ENCODE results near the gene PHF11. TPM values are rescaled to one million over a fixed set of nuclear protein-coding genes. Genes with fewer than 3 reads are reported as not detected.

The PHF11 gene
- 6.1 and 9.3 TPM in 2 replicates for total RNA-seq (2021; fragmentation: NEBNext Ultra II Directional; extraction: Animal tissue kit (Norgen Biotek cat#: 25700))
- 5.6 and 8.1 TPM in 2 replicates for polyA plus RNA-seq (2011; rRNA removed)
- polyA plus RNA-seq (2011; cell fraction: cytosol; rRNA removed) = 6.8 TPM
- polyA plus RNA-seq (2011; cell fraction: nucleus; rRNA removed) = 6.2 TPM
- polyA plus RNA-seq (2012, experiment 1 of 2) = 6.5 to 12.6 TPM (median 9.7 TPM) in 4 replicates
- 2.4 TPM for polyA plus RNA-seq (2012, experiment 2 of 2)
- polyA plus RNA-seq (2013, experiment 1 of 2) = 9.0 TPM
- polyA plus RNA-seq (2013, experiment 2 of 2) = 8.2 TPM
- 5.3 and 6.7 TPM in 2 replicates for polyA minus RNA-seq (2011; rRNA and poly(A)+ RNA removed)
- 3.8 TPM for polyA minus RNA-seq (2011; cell fraction: cytosol; rRNA and poly(A)+ RNA removed)
- 9.2 TPM for polyA minus RNA-seq (2011; cell fraction: nucleus; rRNA and poly(A)+ RNA removed)
- long read RNA-seq, experiment 1, partial matches to known transcripts = 1 of 4 reads
- long read RNA-seq, experiment 1, other reads (novel, unspliced or antisense) = 1 of 4 reads
- long read RNA-seq, experiment 2, partial matches to known transcripts = 0 of 1 reads
- long read RNA-seq, experiment 2, other reads (novel, unspliced or antisense) = 1 of 1 reads

DNA sequence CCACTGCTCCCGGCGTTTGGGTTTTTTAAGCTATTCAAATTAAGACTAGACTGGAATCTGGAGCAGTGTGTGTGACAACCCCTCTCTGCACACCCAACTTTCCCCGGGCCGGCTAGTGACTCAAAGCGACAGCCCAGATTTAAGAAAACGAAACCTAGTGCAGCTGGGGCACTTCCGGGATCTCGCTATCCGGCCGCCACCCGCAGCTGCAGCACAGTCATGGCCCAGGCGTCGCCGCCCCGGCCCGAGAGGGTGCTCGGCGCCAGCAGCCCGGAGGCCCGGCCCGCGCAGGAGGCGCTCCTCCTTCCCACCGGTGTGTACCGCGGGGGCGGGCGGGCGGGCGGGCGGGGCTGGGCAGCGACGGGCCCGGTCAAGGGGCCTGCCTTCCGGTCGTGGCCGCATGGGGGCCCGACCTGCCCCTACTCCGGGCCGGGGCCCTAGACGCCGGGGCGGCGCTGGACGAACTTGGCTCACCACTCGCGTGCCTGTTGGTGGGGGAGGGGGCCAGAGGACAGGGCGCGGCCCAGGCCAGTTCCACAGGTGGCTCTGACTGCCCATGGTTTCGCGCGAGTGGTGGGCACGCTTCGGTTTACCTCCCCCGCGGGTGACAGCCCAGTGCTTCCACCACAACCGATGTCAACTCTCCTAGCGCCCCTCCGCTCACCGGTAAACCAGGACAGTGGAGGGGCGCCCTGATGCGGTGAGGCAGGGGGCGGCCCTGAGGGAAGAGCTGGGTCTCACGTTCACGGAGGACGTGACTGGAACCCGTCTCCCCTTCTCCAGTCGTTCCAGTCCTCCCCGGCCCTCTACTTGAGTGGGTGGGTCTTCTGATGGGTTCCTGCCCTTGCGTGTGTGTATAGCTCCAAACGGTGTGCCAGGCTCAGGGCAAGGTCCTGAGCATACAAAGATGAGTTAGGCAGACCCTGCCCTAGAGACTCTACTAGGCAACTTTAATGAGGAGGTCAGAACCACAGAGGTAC lies at the start of gene PHF11:
PHF11 (plus strand) TSS at position 171 of the 980 bp plus-strand sequence; CDS start at position 220, 49 bp downstream.
- Histone ChIP-seq H3K79me2 (ENCODE audit: control insufficient read depth in 1 of 2, insufficient read depth in 2 of 2, low read length in 2 of 2) (no peaks in the 10 kb centered on the region), H3K23ac (ENCODE audit: insufficient read length) (no peak within 1 kb of the TSS), H3K27ac (ENCODE audit: low read depth, low read length) (peak within 1 kb of the TSS; percentile 1; the same call in 1 of the 2 replicates), H3K23me2 (ENCODE audit: low read depth, low read length) (peaks cover 5% of the 10 kb centered on the region; the same call in 1 of the 2 replicates), H4K5ac (ENCODE audit: insufficient read length, low read depth, low read length) (peak within 1 kb of the TSS; percentile 20), H2BK15ac (ENCODE audit: low read length) (peak within 1 kb of the TSS; percentile 72; the same call in 1 of the 2 replicates), H2BK120ac (replicated peaks; ENCODE audit: low read depth, low read length) (no peak within 1 kb of the TSS), H3K36me3 (ENCODE audit: control insufficient read depth in 2 of 4, insufficient read depth in 4 of 4, low read length in 3 of 4) (no peaks in the 10 kb centered on the region), H2AK5ac (ENCODE audit: low read depth, low read length) (no peak within 1 kb of the TSS), H3K4ac (replicated peaks; ENCODE audit: insufficient read length, low read depth, low read length) (no peak within 1 kb of the TSS), H3K18ac (ENCODE audit: extremely low read depth, low read length) (no peak within 1 kb of the TSS; the same call in 1 of the 2 replicates), H3K4me1 (replicated peaks in 1 of 4; ENCODE audit: control insufficient read depth in 3 of 4, insufficient read depth in 4 of 4, low read length in 3 of 4) (no peaks in the 10 kb centered on the region), H3K4me2 (ENCODE audit: insufficient read depth in 1 of 2, low read depth in 2 of 2, low read length in 2 of 2) (peak within 1 kb of the TSS; percentile 53 to 92), H4K91ac (replicated peaks; ENCODE audit: insufficient read length, low read length) (peak within 1 kb of the TSS; percentile 87), H3K27me3 (replicated peaks in 1 of 4; ENCODE audit: control insufficient read depth in 3 of 4, extremely low read depth in 1 of 4, insufficient read depth in 3 of 4, low read length in 3 of 4) (0 out of 7 replicates have a peak, but pooled peaks cover 0 to 2% (median 0%) of the 10 kb centered on the region in 4 experiments), H3K14ac (ENCODE audit: insufficient read length) (no peak within 1 kb of the TSS), H2AFZ (ENCODE audit: low read length) (peak within 1 kb of the TSS; percentile 98), H3K4me3 (ENCODE audit: extremely low read depth in 1 of 4, insufficient read depth in 2 of 4, low read depth in 3 of 4, low read length in 4 of 4) (peak within 1 kb of the TSS; percentile 33 to 82 (median 72)), H2BK12ac (ENCODE audit: low read depth, low read length) (no peak within 1 kb of the TSS), H4K8ac (ENCODE audit: extremely low read depth, insufficient read depth, low read length) (peak within 1 kb of the TSS; percentile 90; the same call in 1 of the 2 replicates), H2BK5ac (ENCODE audit: low read depth, low read length) (peak within 1 kb of the TSS; percentile 61; the same call in 1 of the 2 replicates), H2BK20ac (ENCODE audit: low read length) (no peak within 1 kb of the TSS), H3K79me1 (ENCODE audit: low read depth, low read length) (no peaks in the 10 kb centered on the region), H3K9ac (replicated peaks in 1 of 4; ENCODE audit: extremely low read depth in 1 of 4, low read depth in 3 of 4, low read length in 3 of 4) (peak within 1 kb of the TSS; percentile 14 to 63 (median 34)), H3K56ac (replicated peaks; ENCODE audit: insufficient read length, low read depth, low read length) (no peak within 1 kb of the TSS), H3K9me3 (ENCODE audit: insufficient read depth in 2 of 2, low read depth in 1 of 2, low read length in 1 of 2) (no peaks in the 10 kb centered on the region), H4K20me1 (replicated peaks in 1 of 2; ENCODE audit: control insufficient read depth in 1 of 2, insufficient read depth in 2 of 2, low read length in 2 of 2) (no peaks in the 10 kb centered on the region)
- DNase-seq (ENCODE audit: low read depth in 1 of 2, low spot score in 2 of 2) (peak in 1 of 2 experiments; percentile 83), FAIRE-seq (no peak)
- WGBS, 2 experiments (ENCODE audit: extremely low coverage in 1 of 2, insufficient coverage in 1 of 2, insufficient read length in 1 of 2, insufficient replicate concordance in 2 of 2, low coverage in 1 of 2, low lambda C conversion rate in 2 of 2, missing lambda C conversion rate in 1 of 2) = 3% methylated on average over 50 of the region's 71 CpGs; no CpG with 5 or more reads in 1 of the 2 experiments
- ChIA-PET CTCF (ENCODE audit: partially characterized antibody) (interaction anchor here (0.7 to 1.5 kb wide), 8 partner anchors 12 to 215 kb away, joined by 3 to 5 read pairs (median 4); no protein-coding TSS in a partner anchor), POLR2A (ENCODE audit: partially characterized antibody) (interaction anchor here (0.8 to 2.0 kb wide), 7 partner anchors 20 to 90 kb away, joined by 3 to 19 read pairs (median 4); partner anchors contain the start of genes CAB39L, RCBTB1 and SETDB2)
- no peak for TF ChIP-seq HDAC6 (IDR thresholded peaks at IDR 0.05; ENCODE audit: low read depth, low read length)
- TF ChIP-seq, protein P1, sequence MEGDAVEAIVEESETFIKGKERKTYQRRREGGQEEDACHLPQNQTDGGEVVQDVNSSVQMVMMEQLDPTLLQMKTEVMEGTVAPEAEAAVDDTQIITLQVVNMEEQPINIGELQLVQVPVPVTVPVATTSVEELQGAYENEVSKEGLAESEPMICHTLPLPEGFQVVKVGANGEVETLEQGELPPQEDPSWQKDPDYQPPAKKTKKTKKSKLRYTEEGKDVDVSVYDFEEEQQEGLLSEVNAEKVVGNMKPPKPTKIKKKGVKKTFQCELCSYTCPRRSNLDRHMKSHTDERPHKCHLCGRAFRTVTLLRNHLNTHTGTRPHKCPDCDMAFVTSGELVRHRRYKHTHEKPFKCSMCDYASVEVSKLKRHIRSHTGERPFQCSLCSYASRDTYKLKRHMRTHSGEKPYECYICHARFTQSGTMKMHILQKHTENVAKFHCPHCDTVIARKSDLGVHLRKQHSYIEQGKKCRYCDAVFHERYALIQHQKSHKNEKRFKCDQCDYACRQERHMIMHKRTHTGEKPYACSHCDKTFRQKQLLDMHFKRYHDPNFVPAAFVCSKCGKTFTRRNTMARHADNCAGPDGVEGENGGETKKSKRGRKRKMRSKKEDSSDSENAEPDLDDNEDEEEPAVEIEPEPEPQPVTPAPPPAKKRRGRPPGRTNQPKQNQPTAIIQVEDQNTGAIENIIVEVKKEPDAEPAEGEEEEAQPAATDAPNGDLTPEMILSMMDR (IDR thresholded peaks at IDR 0.05; ENCODE audit: control extremely low read depth in 1 of 3, insufficient read depth in 1 of 3, low read depth in 1 of 3, low read length in 3 of 3) = peak in 2 of 3 experiments; percentile 13 to 29; a peak in 2 of 4 replicates
- TF ChIP-seq, protein P2, sequence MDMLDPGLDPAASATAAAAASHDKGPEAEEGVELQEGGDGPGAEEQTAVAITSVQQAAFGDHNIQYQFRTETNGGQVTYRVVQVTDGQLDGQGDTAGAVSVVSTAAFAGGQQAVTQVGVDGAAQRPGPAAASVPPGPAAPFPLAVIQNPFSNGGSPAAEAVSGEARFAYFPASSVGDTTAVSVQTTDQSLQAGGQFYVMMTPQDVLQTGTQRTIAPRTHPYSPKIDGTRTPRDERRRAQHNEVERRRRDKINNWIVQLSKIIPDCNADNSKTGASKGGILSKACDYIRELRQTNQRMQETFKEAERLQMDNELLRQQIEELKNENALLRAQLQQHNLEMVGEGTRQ (IDR thresholded peaks at IDR 0.05; ENCODE audit: low read length) = no peak
